ENCODE data around the gene EIF4A3.

DNA sequence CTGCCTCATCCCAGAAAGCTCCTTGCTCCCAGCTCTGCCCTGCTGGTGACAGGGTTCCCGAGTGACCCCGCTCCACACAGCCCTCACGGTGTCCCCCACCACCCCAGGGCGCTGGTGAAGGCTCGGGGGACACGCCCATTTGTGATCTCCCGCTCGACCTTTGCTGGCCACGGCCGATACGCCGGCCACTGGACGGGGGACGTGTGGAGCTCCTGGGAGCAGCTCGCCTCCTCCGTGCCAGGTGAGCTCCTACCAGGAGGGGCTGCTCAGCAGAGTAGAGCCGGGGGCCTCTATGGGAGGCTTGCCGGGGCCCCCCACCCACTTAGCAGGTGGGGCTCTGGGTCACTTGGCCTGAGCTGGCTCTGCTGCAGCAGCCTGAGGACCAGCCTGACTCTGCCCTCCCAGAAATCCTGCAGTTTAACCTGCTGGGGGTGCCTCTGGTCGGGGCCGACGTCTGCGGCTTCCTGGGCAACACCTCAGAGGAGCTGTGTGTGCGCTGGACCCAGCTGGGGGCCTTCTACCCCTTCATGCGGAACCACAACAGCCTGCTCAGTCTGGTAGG is 34.4 kb downstream of the EIF4A3 start:
- TF ChIP-seq CTCF (IDR thresholded peaks at IDR 0.05) (no peak), POLR2A (IDR thresholded peaks at IDR 0.05) (no peak), EP300 (IDR thresholded peaks at IDR 0.05) (no peak)

Measured in ovary (tissue), 3 donors.